NB4 (cell line): ENCODE data around the gene SLC13A2.

Source experiments
- DNase-seq: peaks from one replicate; pipeline ENCODE4 v3.0.0; 2010; ENCODE audit warnings: low read depth
- H3K4me3 ChIP-seq: one replicate; pipeline ENCODE4 v1.5.1; 2011; ENCODE audit warnings: mild to moderate bottlenecking, low read depth, low read length, moderate library complexity
- MYC ChIP-seq: IDR thresholded peaks from 2 replicates; pipeline ENCODE4 v1.6.1; 2011; ENCODE audit warnings: low read depth, low read length
- POLR2A ChIP-seq: IDR thresholded peaks from 2 replicates; pipeline ENCODE4 v1.6.1; 2011; ENCODE audit warnings: mild to moderate bottlenecking; ENCODE audit not compliant: insufficient read length; ENCODE audit errors: extremely low read depth
- TF ChIP-seq, protein P1 (sequence below): IDR thresholded peaks from one replicate; pipeline ENCODE4 v1.5.1; 2012; ENCODE audit warnings: low read depth, low read length
- TF ChIP-seq, protein P2 (sequence below): IDR thresholded peaks from 2 replicates; pipeline ENCODE4 v1.6.1; 2011; ENCODE audit warnings: low read depth, low read length

SLC13A2 gene

GRCh38 chr17:28524476-28525424 lies 51.3 kb downstream of the SLC13A2 start:
- DNase-seq = no peak
- TF ChIP-seq, protein P1, sequence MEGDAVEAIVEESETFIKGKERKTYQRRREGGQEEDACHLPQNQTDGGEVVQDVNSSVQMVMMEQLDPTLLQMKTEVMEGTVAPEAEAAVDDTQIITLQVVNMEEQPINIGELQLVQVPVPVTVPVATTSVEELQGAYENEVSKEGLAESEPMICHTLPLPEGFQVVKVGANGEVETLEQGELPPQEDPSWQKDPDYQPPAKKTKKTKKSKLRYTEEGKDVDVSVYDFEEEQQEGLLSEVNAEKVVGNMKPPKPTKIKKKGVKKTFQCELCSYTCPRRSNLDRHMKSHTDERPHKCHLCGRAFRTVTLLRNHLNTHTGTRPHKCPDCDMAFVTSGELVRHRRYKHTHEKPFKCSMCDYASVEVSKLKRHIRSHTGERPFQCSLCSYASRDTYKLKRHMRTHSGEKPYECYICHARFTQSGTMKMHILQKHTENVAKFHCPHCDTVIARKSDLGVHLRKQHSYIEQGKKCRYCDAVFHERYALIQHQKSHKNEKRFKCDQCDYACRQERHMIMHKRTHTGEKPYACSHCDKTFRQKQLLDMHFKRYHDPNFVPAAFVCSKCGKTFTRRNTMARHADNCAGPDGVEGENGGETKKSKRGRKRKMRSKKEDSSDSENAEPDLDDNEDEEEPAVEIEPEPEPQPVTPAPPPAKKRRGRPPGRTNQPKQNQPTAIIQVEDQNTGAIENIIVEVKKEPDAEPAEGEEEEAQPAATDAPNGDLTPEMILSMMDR = no peak
- TF ChIP-seq, protein P2, sequence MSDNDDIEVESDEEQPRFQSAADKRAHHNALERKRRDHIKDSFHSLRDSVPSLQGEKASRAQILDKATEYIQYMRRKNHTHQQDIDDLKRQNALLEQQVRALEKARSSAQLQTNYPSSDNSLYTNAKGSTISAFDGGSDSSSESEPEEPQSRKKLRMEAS = no peak
- TF ChIP-seq POLR2A = no peak
- no peak for TF ChIP-seq MYC
- no peak overlapping the region for H3K4me3 ChIP-seq

DNA sequence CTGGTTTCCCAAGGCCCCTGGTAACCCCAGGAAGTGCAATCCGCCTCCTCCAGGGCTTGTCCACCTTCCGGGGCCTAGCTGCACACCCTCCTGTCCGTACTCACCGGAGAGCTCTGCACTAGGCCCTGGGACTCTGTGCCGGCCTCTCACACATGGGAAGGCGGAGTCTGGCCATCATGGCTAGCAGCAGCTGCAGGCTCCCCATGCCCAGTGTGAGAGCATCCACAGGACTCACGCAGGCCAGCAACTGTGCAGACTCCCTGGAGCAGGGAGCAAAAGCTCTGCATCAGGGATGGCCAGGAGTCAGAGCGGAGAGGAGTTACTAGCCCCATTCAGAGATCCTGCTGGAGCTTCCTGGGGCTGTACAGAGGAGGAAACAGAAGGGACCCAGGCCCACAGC lies 52.9 kb downstream of the SLC13A2 start:
- DNase-seq = no peak
- no peak overlapping the region for H3K4me3 ChIP-seq
- TF ChIP-seq, protein P1 = no peak
- TF ChIP-seq, protein P2 = no peak
- no peak for TF ChIP-seq POLR2A
- TF ChIP-seq MYC = no peak

GRCh38 chr17:28527181-28527681 lies 53.8 kb downstream of the SLC13A2 start:
- TF ChIP-seq POLR2A (no peak), MYC (no peak)
- TF ChIP-seq, protein P2 = no peak
- TF ChIP-seq, protein P1 = no peak
- no peak for DNase-seq
- no peak overlapping the region for H3K4me3 ChIP-seq

GRCh38 chr17:28527859-28528258 lies 54.4 kb downstream of the SLC13A2 start:
- H3K4me3 ChIP-seq = no peak overlapping the region
- DNase-seq = no peak
- TF ChIP-seq, protein P1 = no peak
- no peak for TF ChIP-seq POLR2A
- TF ChIP-seq, protein P2 = no peak
- no peak for TF ChIP-seq MYC

GRCh38 chr17:28528327-28529012 lies 55.0 kb downstream of the SLC13A2 start:
- no peak for DNase-seq
- TF ChIP-seq, protein P2 = no peak
- TF ChIP-seq POLR2A (no peak), MYC (no peak)
- TF ChIP-seq, protein P1 = no peak
- no peak overlapping the region for H3K4me3 ChIP-seq
